H9 (cell line): ENCODE results near the gene LHFPL6. TPM values are rescaled to one million over a fixed set of nuclear protein-coding genes. Genes with fewer than 3 reads are reported as not detected.

Experiments used
- DNase-seq: peaks from one replicate; pipeline ENCODE4 v3.0.0-alpha.2; 2017
- H2AFZ ChIP-seq: one replicate; pipeline ENCODE4 v1.6.1; 2013; ENCODE audit warnings: mild to moderate bottlenecking, low read length, control low read depth, moderate library complexity
- H2AK5ac ChIP-seq: 2 replicates; pipeline ENCODE4 v1.6.1; 2013; ENCODE audit warnings: low read length, control low read depth, mixed read lengths; ENCODE audit not compliant: insufficient read length
- H2BK120ac ChIP-seq: one replicate; pipeline ENCODE4 v1.6.1; 2013; ENCODE audit warnings: low read depth, mild to moderate bottlenecking, low read length, control low read depth, inconsistent platforms; ENCODE audit not compliant: poor library complexity, severe bottlenecking
- H2BK12ac ChIP-seq: 2 replicates; pipeline ENCODE4 v1.6.1; 2013; ENCODE audit warnings: low read length, control low read depth, mixed read lengths, low read depth; ENCODE audit not compliant: insufficient read length
- H2BK15ac ChIP-seq: 2 replicates; pipeline ENCODE4 v1.6.1; 2013; ENCODE audit warnings: low read depth, low read length, control low read depth
- H2BK20ac ChIP-seq: one replicate; pipeline ENCODE4 v1.6.1; 2013; ENCODE audit warnings: low read depth, mild to moderate bottlenecking, low read length, control low read depth, inconsistent platforms; ENCODE audit not compliant: poor library complexity, severe bottlenecking
- H2BK5ac ChIP-seq: 2 replicates; pipeline ENCODE4 v1.6.1; 2013; ENCODE audit warnings: low read length, control low read depth, mixed read lengths; ENCODE audit not compliant: insufficient read length
- H3K14ac ChIP-seq: 2 replicates; pipeline ENCODE4 v1.6.1; 2013; ENCODE audit warnings: low read length, control low read depth; ENCODE audit not compliant: insufficient read depth
- H3K18ac ChIP-seq: 2 replicates; pipeline ENCODE4 v1.6.1; 2013; ENCODE audit warnings: low read depth, mild to moderate bottlenecking, mixed read lengths, low read length, control low read depth; ENCODE audit not compliant: insufficient read length
- H3K23ac ChIP-seq: 2 replicates; pipeline ENCODE4 v1.6.1; 2013; ENCODE audit warnings: low read length, control low read depth, mixed read lengths, low read depth; ENCODE audit not compliant: insufficient read length
- H3K23me2 ChIP-seq: 2 replicates; pipeline ENCODE4 v1.6.1; 2013; ENCODE audit warnings: low read depth, mild to moderate bottlenecking, mixed read lengths, low read length, control low read depth; ENCODE audit not compliant: insufficient read length, poor library complexity, severe bottlenecking
- H3K27ac ChIP-seq: 2 replicates; pipeline ENCODE4 v1.5.1; 2013; ENCODE audit warnings: low read length, control low read depth, mixed read lengths, low read depth; ENCODE audit not compliant: insufficient read length
- H3K27me3 ChIP-seq: 2 replicates; pipeline ENCODE4 v1.6.1; 2013; ENCODE audit warnings: low read length, control low read depth, inconsistent platforms; ENCODE audit not compliant: insufficient read depth
- H3K4ac ChIP-seq: 2 replicates; pipeline ENCODE4 v1.6.1; 2013; ENCODE audit warnings: low read depth, mild to moderate bottlenecking, control low read depth, inconsistent platforms, low read length, moderate library complexity
- H3K4me1 ChIP-seq: 2 replicates; pipeline ENCODE4 v1.6.1; 2013; ENCODE audit warnings: low read length, control low read depth, inconsistent platforms; ENCODE audit not compliant: insufficient read depth
- H3K4me2 ChIP-seq: 2 replicates; pipeline ENCODE4 v1.6.1; 2013; ENCODE audit warnings: low read length, control low read depth, mixed read lengths; ENCODE audit not compliant: insufficient read length, insufficient read depth
- H3K56ac ChIP-seq: 2 replicates; pipeline ENCODE4 v1.6.1; 2013; ENCODE audit warnings: low read depth, mild to moderate bottlenecking, mixed read lengths, low read length, control low read depth; ENCODE audit not compliant: insufficient read length
- H3K79me1 ChIP-seq: 2 replicates; pipeline ENCODE4 v1.6.1; 2013; ENCODE audit warnings: low read depth, mild to moderate bottlenecking, moderate library complexity, low read length, control low read depth, inconsistent platforms; ENCODE audit not compliant: insufficient read depth, poor library complexity, severe bottlenecking
- H3K79me2 ChIP-seq: 2 replicates; pipeline ENCODE4 v1.6.1; 2013; ENCODE audit warnings: low read length, control low read depth, inconsistent platforms; ENCODE audit not compliant: insufficient read depth
- H3K9ac ChIP-seq: 2 replicates; pipeline ENCODE4 v1.6.1; 2013; ENCODE audit warnings: low read length, control low read depth, mixed read lengths; ENCODE audit not compliant: insufficient read length; ENCODE audit errors: extremely low read depth
- H3K9me3 ChIP-seq: one replicate; pipeline ENCODE4 v1.6.1; 2013; ENCODE audit warnings: low read depth, low read length, inconsistent platforms; ENCODE audit not compliant: control insufficient read depth
- H3T11ph ChIP-seq: one replicate; pipeline ENCODE4 v1.6.1; 2013; ENCODE audit warnings: mild to moderate bottlenecking, low read length, control low read depth, inconsistent platforms
- H4K20me1 ChIP-seq: one replicate; pipeline ENCODE4 v1.6.1; 2013; ENCODE audit not compliant: control insufficient read depth, insufficient read length, insufficient read depth
- H4K5ac ChIP-seq: 2 replicates; pipeline ENCODE4 v1.6.1; 2013; ENCODE audit warnings: low read depth, mild to moderate bottlenecking, mixed read lengths, low read length, control low read depth; ENCODE audit not compliant: insufficient read length
- H4K8ac ChIP-seq: replicated peaks from 2 replicates; pipeline ENCODE4 v1.6.1; 2013; ENCODE audit warnings: low read length, control low read depth, mixed read lengths, low read depth; ENCODE audit not compliant: insufficient read length
- H4K91ac ChIP-seq: 2 replicates; pipeline ENCODE4 v1.6.1; 2013; ENCODE audit warnings: low read depth, mild to moderate bottlenecking, moderate library complexity, mixed read lengths, low read length, control low read depth; ENCODE audit not compliant: insufficient read length
- H3K27ac Mint-ChIP-seq, 3 experiments: 2 replicates in 2 of 3; 3 replicates in 1 of 3; pipeline ENCODE4 v1.8.0; 2020 to 2021; ENCODE audit warnings: mixed read lengths in 3 of 3, mild to moderate bottlenecking in 1 of 3, moderate library complexity in 1 of 3
- H3K27me3 Mint-ChIP-seq: 2 replicates; pipeline ENCODE4 v1.8.0; 2021; ENCODE audit warnings: low read depth, mild to moderate bottlenecking, moderate library complexity, mixed read lengths
- H3K36me3 Mint-ChIP-seq, 3 experiments: 2 replicates in 2 of 3; 3 replicates in 1 of 3; pipeline ENCODE4 v1.8.0; 2020 to 2021; ENCODE audit warnings: low read depth in 3 of 3, mixed read lengths in 3 of 3; ENCODE audit not compliant: insufficient read depth in 1 of 3
- H3K4me1 Mint-ChIP-seq, 2 experiments: 2 replicates each; pipeline ENCODE4 v1.8.0; 2020; ENCODE audit warnings: mixed read lengths in 2 of 2
- H3K4me3 Mint-ChIP-seq, 2 experiments: 2 replicates in 1 of 2; 3 replicates in 1 of 2; pipeline ENCODE4 v1.8.0; 2020 to 2021; ENCODE audit warnings: mild to moderate bottlenecking in 2 of 2, mixed read lengths in 2 of 2, moderate library complexity in 1 of 2
- H3K9me3 Mint-ChIP-seq, 2 experiments: 2 replicates in 1 of 2; 3 replicates in 1 of 2; pipeline ENCODE4 v1.8.0; 2020; ENCODE audit warnings: mild to moderate bottlenecking in 2 of 2, mixed read lengths in 2 of 2, moderate library complexity in 1 of 2
- WGBS: extraction: QIAGEN DNeasy Blood & Tissue Kit; methylation state at CpG from one replicate; pipeline ENCODE4 v1.1.7; 2013; ENCODE audit warnings: missing lambda C conversion rate, low lambda C conversion rate, mixed read lengths; ENCODE audit not compliant: insufficient read length; ENCODE audit errors: extremely low coverage; 5-methylcytosine and 5-hydroxymethylcytosine counted together
- total RNA-seq: library from RNA; stranded (reverse); gene quantifications from 2 replicates; pipeline ENCODE4 v1.2.1, GENCODE V29; 2021
- TF ChIP-seq, protein P1 (sequence below): fragments of 200-600 bp; sonication (generic); conservative IDR thresholded peaks from 3 replicates; pipeline ENCODE4 v1.8.0; 2021; ENCODE audit warnings: antibody characterized with exemption, mild to moderate bottlenecking

The LHFPL6 gene
- total RNA-seq, 1 experiment from 2014 or later = 3.5 TPM

DNA sequence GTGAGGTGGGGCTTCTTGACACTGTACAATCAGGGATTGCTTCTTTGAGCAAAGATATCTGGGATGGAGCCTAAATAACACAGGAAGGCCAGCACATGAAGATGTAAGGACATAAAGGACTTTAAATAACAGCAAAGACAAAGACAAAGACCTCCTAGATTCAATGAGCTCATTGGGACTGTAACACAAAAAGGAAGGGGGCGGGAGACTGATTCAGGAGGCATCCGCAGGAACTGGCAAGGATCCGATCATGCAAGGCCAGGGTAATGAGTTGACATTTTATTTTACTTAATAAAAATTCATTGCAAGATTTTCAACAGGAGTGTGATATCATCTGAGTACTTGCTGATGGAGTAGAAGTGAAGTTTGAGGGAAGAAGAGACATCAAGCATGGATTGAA lies 121.5 kb downstream of the LHFPL6 start:
- Histone ChIP-seq H3K9ac (no peak overlapping the region), H3K14ac (no peak overlapping the region), H3T11ph (no peak overlapping the region), H2BK12ac (no peak overlapping the region), H4K8ac (no peak overlapping the region), H3K56ac (no peak overlapping the region), H4K5ac (no peak overlapping the region), H3K4ac (no peak overlapping the region), H3K27me3 (no peaks in the 10 kb centered on the region), H3K79me1 (no peaks in the 10 kb centered on the region), H3K9me3 (no peaks in the 10 kb centered on the region), H3K18ac (no peak overlapping the region), H4K91ac (no peak overlapping the region), H3K27ac (no peak overlapping the region), H2AK5ac (no peak overlapping the region), H4K20me1 (no peaks in the 10 kb centered on the region), H2BK5ac (no peak overlapping the region), H3K23me2 (no peaks in the 10 kb centered on the region), H3K79me2 (no peaks in the 10 kb centered on the region), H3K23ac (no peak overlapping the region), H2BK20ac (no peak overlapping the region), H3K4me1 (peaks cover 8% of the 10 kb centered on the region; the same call in 1 of the 2 replicates), H3K4me2 (no peak overlapping the region), H2BK120ac (no peak overlapping the region), H2AFZ (no peak overlapping the region), H2BK15ac (no peak overlapping the region)
- Mint-ChIP-seq H3K36me3 (peaks cover 0 to 2% (median 0%) of the 10 kb centered on the region in 3 experiments; a peak in 2 of 7 replicates), H3K27ac (peak overlapping the region in 1 of 3 experiments; percentile 55; a peak in 1 of 7 replicates), H3K27me3 (no peaks in the 10 kb centered on the region), H3K9me3 (no peaks in the 10 kb centered on the region), H3K4me3 (no peak overlapping the region), H3K4me1 (peaks cover 42 to 43% of the 10 kb centered on the region in 2 experiments)
- WGBS = no CpG with 5 or more reads among the region's 3 CpGs
- no peak for DNase-seq
- TF ChIP-seq, protein P1, sequence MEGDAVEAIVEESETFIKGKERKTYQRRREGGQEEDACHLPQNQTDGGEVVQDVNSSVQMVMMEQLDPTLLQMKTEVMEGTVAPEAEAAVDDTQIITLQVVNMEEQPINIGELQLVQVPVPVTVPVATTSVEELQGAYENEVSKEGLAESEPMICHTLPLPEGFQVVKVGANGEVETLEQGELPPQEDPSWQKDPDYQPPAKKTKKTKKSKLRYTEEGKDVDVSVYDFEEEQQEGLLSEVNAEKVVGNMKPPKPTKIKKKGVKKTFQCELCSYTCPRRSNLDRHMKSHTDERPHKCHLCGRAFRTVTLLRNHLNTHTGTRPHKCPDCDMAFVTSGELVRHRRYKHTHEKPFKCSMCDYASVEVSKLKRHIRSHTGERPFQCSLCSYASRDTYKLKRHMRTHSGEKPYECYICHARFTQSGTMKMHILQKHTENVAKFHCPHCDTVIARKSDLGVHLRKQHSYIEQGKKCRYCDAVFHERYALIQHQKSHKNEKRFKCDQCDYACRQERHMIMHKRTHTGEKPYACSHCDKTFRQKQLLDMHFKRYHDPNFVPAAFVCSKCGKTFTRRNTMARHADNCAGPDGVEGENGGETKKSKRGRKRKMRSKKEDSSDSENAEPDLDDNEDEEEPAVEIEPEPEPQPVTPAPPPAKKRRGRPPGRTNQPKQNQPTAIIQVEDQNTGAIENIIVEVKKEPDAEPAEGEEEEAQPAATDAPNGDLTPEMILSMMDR = no peak
